GM12873 (cell line): ENCODE data around the gene VIPR1.

Experiments used
- CTCF ChIP-seq: IDR thresholded peaks from 2 replicates; pipeline ENCODE4 v1.5.1; 2012; ENCODE audit warnings: low read depth, mild to moderate bottlenecking, moderate library complexity, low read length, control low read depth; ENCODE audit not compliant: insufficient read depth; ENCODE audit errors: missing control alignments

The VIPR1 gene

GRCh38 chr3:42511736-42512135 is 9.3 kb downstream of the VIPR1 start:
- TF ChIP-seq CTCF, result no peak

- TF ChIP-seq CTCF, result no peak
These were observed 10.7 kb downstream of the VIPR1 start for GRCh38 chr3:42513121-42513520.

- TF ChIP-seq CTCF, result no peak
These were observed 11.1 kb downstream of the VIPR1 start for GRCh38 chr3:42513521-42513920.

GRCh38 chr3:42514876-42515275 is 12.4 kb downstream of the VIPR1 start:
- TF ChIP-seq CTCF, result no peak

- no peak for TF ChIP-seq CTCF
These were observed 13.0 kb downstream of the VIPR1 start for GRCh38 chr3:42515391-42515916.

- no peak for TF ChIP-seq CTCF
These were observed 13.5 kb downstream of the VIPR1 start for GRCh38 chr3:42515976-42516375.

GRCh38 chr3:42516443-42516842 is 14.0 kb downstream of the VIPR1 start:
- no peak for TF ChIP-seq CTCF
